Transverse colon (tissue), 4 donors: ENCODE measurements around the gene FMNL1. TPM values are rescaled to one million over a fixed set of nuclear protein-coding genes. Genes with fewer than 3 reads are reported as not detected.

Source experiments
- DNase-seq: peaks from one replicate; pipeline ENCODE4 v3.0.0-alpha.2; 2019
- H3K27ac ChIP-seq, 4 donors: fragments of 200-600 bp; sonication (generic); 2 replicates each; pipeline ENCODE4 v1.5.1; 2016 to 2018; ENCODE audit warnings: inconsistent platforms in 4 of 4
- H3K27me3 ChIP-seq: fragments of 200-600 bp; sonication (generic); 2 replicates; pipeline ENCODE4 v1.5.1; 2017; ENCODE audit warnings: inconsistent platforms
- H3K36me3 ChIP-seq, 4 donors: fragments of 200-600 bp; sonication (generic); 2 replicates each; pipeline ENCODE4 v1.5.1; 2017 to 2019; ENCODE audit warnings: inconsistent platforms in 4 of 4
- H3K4me1 ChIP-seq, 4 donors: fragments of 200-600 bp; sonication (generic); 2 replicates each; pipeline ENCODE4 v1.5.1; 2017 to 2020; ENCODE audit warnings: inconsistent platforms in 4 of 4
- H3K4me3 ChIP-seq, 4 donors: fragments of 200-600 bp; sonication (generic); 1 replicate in 1 of 4; 2 replicates in 3 of 4; pipeline versions ENCODE4 v1.5.1 to v1.6.1; 2017 to 2019; ENCODE audit warnings: inconsistent platforms in 4 of 4
- H3K9me3 ChIP-seq, 2 donors: fragments of 200-600 bp; sonication (generic); 2 replicates each; pipeline ENCODE4 v1.5.1; 2017 to 2019; ENCODE audit warnings: inconsistent platforms in 2 of 2
- CTCF ChIP-seq, 5 experiments: fragments of 200-600 bp in 3 of 5; fragments of 450-650 bp in 2 of 5; sonication (generic) in 3 of 5; IDR thresholded peaks; 1 replicate in 2 of 5; 2 replicates in 3 of 5; pipeline ENCODE4 v1.5.1; 2016 to 2017; ENCODE audit warnings: antibody characterized with exemption in 5 of 5, inconsistent platforms in 3 of 5, mild to moderate bottlenecking in 2 of 5, moderate library complexity in 1 of 5
- EP300 ChIP-seq: sonication (generic); formaldehyde crosslinking; IDR thresholded peaks from one replicate; pipeline ENCODE4 v1.6.1; 2017; ENCODE audit warnings: antibody characterized with exemption, low read depth
- POLR2A ChIP-seq: fragments of 450-650 bp; IDR thresholded peaks from one replicate; pipeline ENCODE4 v1.6.1; 2016; ENCODE audit warnings: antibody characterized with exemption, mild to moderate bottlenecking, moderate library complexity
- POLR2AphosphoS5 ChIP-seq, 3 donors: sonication (generic); formaldehyde crosslinking; IDR thresholded peaks; one replicate each; pipeline ENCODE4 v1.6.1; 2016; ENCODE audit warnings: antibody characterized with exemption in 3 of 3
- WGBS, 2 donors: methylation state at CpG; one replicate each; pipeline ENCODE4 v1.1.5; 2018; ENCODE audit warnings: low coverage in 1 of 2; 5-methylcytosine and 5-hydroxymethylcytosine counted together
- in situ Hi-C, 4 donors: fragments of 200-750 bp; cut with MboI; loops; one replicate each; pipeline versions ENCODE4 v1.15.0 to v1.15.1; 2017; ENCODE audit warnings: low sequenced_read_pairs in 3 of 4, low pct_ligation_motif_present in 1 of 4, low pct_unique_long_range_greater_than_20kb in 1 of 4
- intact Hi-C: fragments of 100-400 bp; cut with DNase I; formaldehyde crosslinking; loops from one replicate; pipeline ENCODE4 v1.15.1; 2023; ENCODE audit warnings: low total_unique reads
- total RNA-seq, 4 donors: library from RNA; depleted of rRNA; stranded (reverse); fragments of >200 nt; gene quantifications; one replicate each; pipeline ENCODE4 v1.1.0, GENCODE V29; 2016

The FMNL1 gene
- total RNA-seq, 4 donors from 2014 or later, result 1.2 to 17.5 (median 10.6) TPM

DNA sequence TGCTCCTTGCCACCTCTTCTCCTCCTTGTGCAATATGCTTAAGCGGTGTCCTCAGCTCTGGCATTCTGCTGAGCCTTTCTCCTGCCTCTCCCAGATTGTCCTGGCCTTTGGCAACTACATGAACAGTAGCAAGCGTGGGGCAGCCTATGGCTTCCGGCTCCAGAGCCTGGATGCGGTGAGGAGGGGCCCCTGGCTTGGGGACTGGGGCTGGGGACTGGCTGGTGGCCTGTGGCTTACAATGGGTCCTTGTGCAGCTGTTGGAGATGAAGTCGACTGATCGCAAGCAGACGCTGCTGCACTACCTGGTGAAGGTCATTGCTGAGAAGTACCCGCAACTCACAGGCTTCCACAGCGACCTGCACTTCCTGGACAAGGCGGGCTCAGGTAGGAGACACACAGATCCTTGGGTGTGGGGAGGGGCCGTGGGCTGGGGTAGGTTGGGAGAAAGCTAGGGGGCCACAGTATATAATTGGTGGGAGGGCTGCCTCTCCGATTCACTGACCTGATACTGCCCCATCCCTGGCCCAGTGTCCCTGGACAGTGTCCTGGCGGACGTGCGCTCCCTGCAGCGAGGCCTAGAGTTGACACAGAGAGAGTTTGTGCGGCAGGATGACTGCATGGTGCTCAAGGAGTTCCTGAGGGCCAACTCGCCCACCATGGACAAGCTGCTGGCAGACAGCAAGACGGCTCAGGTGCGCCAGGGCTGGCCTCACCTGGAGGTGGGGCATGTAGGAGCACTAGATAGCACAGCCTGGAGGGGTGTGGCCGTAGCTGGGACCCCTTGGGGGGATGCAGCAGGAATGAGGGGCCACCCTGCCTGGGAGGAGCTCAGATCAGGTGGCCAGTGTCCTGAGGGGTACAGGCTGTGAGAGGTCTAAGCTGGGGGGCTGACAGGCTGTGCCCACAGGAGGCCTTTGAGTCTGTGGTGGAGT, 23.3 kb downstream of the FMNL1 start:
- no peaks in the 10 kb centered on the region for H3K9me3 ChIP-seq
- H3K27ac ChIP-seq, result no peak overlapping the region
- H3K4me1 ChIP-seq, result peaks cover 12 to 34% (median 21%) of the 10 kb centered on the region in 4 donors
- H3K4me3 ChIP-seq, result no peak overlapping the region
- in situ Hi-C loops, result no loop called here
- 96% methylated on average over 21 of the region's 21 CpGs; no CpG with 5 or more reads in 1 of the 2 donors for WGBS, 2 donors
- intact Hi-C loops, result no loop called here
- H3K27me3 ChIP-seq, result peaks cover 24% of the 10 kb centered on the region
- no peak for TF ChIP-seq CTCF (IDR thresholded peaks at IDR 0.05)
- TF ChIP-seq EP300, result no peak
- no peak for TF ChIP-seq POLR2AphosphoS5 (IDR thresholded peaks at IDR 0.05)
- TF ChIP-seq POLR2A, result no peak
- H3K36me3 ChIP-seq, result no peaks in the 10 kb centered on the region
- no peak for DNase-seq

- H3K4me3 ChIP-seq, result no peak overlapping the region
- H3K36me3 ChIP-seq, result no peaks in the 10 kb centered on the region
- DNase-seq, result no peak
- H3K4me1 ChIP-seq, result peaks cover 11 to 30% (median 17%) of the 10 kb centered on the region in 4 donors
- whole genome bisulfite sequencing, 2 donors, result 66 to 78% methylated on average over 4 to 8 of the region's 8 CpGs
- intact Hi-C loops, result no loop called here
- in situ Hi-C loops, result no loop called here
- H3K9me3 ChIP-seq, result no peaks in the 10 kb centered on the region
- no peak overlapping the region for H3K27ac ChIP-seq
- TF ChIP-seq POLR2A, result no peak
- TF ChIP-seq POLR2AphosphoS5 (IDR thresholded peaks at IDR 0.05), result no peak
- no peak for TF ChIP-seq CTCF (IDR thresholded peaks at IDR 0.05)
- TF ChIP-seq EP300, result no peak
- peaks cover 10% of the 10 kb centered on the region for H3K27me3 ChIP-seq
These were observed 24.7 kb downstream of the FMNL1 start for GRCh38 chr17:45246338-45246737.

DNA sequence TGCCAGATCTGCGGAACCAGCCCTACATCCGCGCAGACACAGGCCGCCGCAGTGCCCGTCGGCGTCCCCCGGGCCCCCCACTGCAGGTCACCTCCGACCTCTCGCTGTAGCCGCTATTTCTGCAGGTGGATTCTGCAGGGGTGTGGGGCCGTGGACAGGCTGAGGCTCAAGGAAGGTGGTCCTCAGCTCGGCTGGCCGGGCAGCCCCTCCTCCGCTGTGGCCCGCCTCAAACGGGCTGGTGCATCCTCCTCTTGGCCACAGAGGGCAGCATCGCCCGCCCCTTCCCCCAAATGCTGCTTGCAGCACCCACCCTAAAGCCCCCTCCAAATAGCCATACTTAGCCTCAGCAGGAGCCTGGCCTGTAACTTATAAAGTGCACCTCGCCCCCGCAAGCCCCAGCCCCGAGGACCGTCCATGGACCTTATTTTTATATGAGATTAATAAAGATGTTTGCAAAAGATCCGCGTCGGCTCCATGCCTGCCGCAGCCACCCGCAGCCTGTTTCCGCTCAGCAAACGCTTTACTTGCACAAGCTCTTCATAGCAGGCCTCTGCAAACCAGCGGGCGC, 25.3 kb downstream of the FMNL1 start:
- peak overlapping the region; percentile 10 to 65 (median 54) for H3K4me3 ChIP-seq
- TF ChIP-seq POLR2AphosphoS5 (IDR thresholded peaks at IDR 0.05) (no peak), CTCF (IDR thresholded peaks at IDR 0.05) (peak in 4 of 5 experiments; percentile 28 to 44 (median 36))
- H3K36me3 ChIP-seq, result no peaks in the 10 kb centered on the region
- intact Hi-C loops, result no loop called here
- peaks cover 8 to 26% (median 12%) of the 10 kb centered on the region in 4 donors for H3K4me1 ChIP-seq
- no peak for DNase-seq
- H3K27ac ChIP-seq, result peak overlapping the region; percentile 83 to 96 (median 90)
- H3K27me3 ChIP-seq, result peaks cover 5% of the 10 kb centered on the region
- in situ Hi-C loops, result no loop called here
- 0 to 23% methylated on average over 2 to 26 of the region's 33 CpGs for WGBS, 2 donors
- H3K9me3 ChIP-seq, result no peaks in the 10 kb centered on the region

GRCh38 chr17:45247429-45248131, 25.9 kb downstream of the FMNL1 start:
- Histone ChIP-seq H3K27ac (peak overlapping the region; percentile 83 to 96 (median 90)), H3K4me1 (peaks cover 8 to 26% (median 18%) of the 10 kb centered on the region in 4 donors), H3K9me3 (no peaks in the 10 kb centered on the region), H3K4me3 (peak overlapping the region; percentile 10 to 65 (median 54)), H3K36me3 (no peaks in the 10 kb centered on the region), H3K27me3 (no peaks in the 10 kb centered on the region)
- intact Hi-C loops (loop anchor here (2.0 kb wide), 1 partner anchor 27 kb away; the partner anchor contains the start of gene FMNL1), in situ Hi-C loops (no loop called here)
- WGBS, 2 donors, result 1% methylated on average over 39 of the region's 61 CpGs; no CpG with 5 or more reads in 1 of the 2 donors
- TF ChIP-seq CTCF (IDR thresholded peaks at IDR 0.05) (peak in 1 of 5 experiments; percentile 10), POLR2A (peak; percentile 95), EP300 (no peak), POLR2AphosphoS5 (IDR thresholded peaks at IDR 0.05) (peak; percentile 72 to 93 (median 84))
- peak; percentile 99 for DNase-seq
